Fibroblast of mammary gland (primary cell): ENCODE measurements around the gene KRABD2.
A peak's percentile ranks its signal among the peaks of the same experiment; 100 is the strongest.

ENCODE experiments used
- DNase-seq: peaks from one replicate; pipeline ENCODE4 v3.0.0-alpha.2; 2010; ENCODE audit warnings: low read depth
- H3K4me3 ChIP-seq: 2 replicates; pipeline ENCODE4 v1.5.1; 2011; ENCODE audit warnings: low read depth, mild to moderate bottlenecking, low read length, moderate library complexity; ENCODE audit not compliant: control insufficient read depth
- CTCF ChIP-seq: conservative IDR thresholded peaks from 2 replicates; pipeline ENCODE4 v1.5.1; 2011; ENCODE audit warnings: low read depth, low read length, inconsistent platforms; ENCODE audit not compliant: control insufficient read depth, insufficient read depth

Gene KRABD2

GRCh38 chr17:8413938-8414337, 37.4 kb upstream of the KRABD2 start:
- no peak for TF ChIP-seq CTCF
- no peak for DNase-seq
- no peak overlapping the region for H3K4me3 ChIP-seq

GRCh38 chr17:8413328-8413727, 36.8 kb upstream of the KRABD2 start:
- DNase-seq, result no peak
- H3K4me3 ChIP-seq, result no peak overlapping the region
- no peak for TF ChIP-seq CTCF

- no peak for DNase-seq
- H3K4me3 ChIP-seq, result no peak overlapping the region
- no peak for TF ChIP-seq CTCF
Observed at GRCh38 chr17:8412089-8412488, 35.6 kb upstream of the KRABD2 start.

- no peak for TF ChIP-seq CTCF
- no peak overlapping the region for H3K4me3 ChIP-seq
- no peak for DNase-seq
Observed at GRCh38 chr17:8410883-8411238, 34.4 kb upstream of the KRABD2 start.

GRCh38 chr17:8409966-8410882, 33.7 kb upstream of the KRABD2 start:
- DNase-seq, result peak; percentile 84
- TF ChIP-seq CTCF, result peak; percentile 81
- H3K4me3 ChIP-seq, result no peak overlapping the region

- no peak overlapping the region for H3K4me3 ChIP-seq
- no peak for DNase-seq
- no peak for TF ChIP-seq CTCF
Observed at GRCh38 chr17:8408371-8408770, 31.9 kb upstream of the KRABD2 start.

- no peak for TF ChIP-seq CTCF
- DNase-seq, result no peak
- H3K4me3 ChIP-seq, result no peak overlapping the region
Observed at GRCh38 chr17:8406174-8406573, 29.7 kb upstream of the KRABD2 start.
